ENCODE results near the gene POLA2.
A peak's percentile ranks its signal among the peaks of the same experiment; 100 is the strongest.
"Not testable (repeated sequence)": the region's sequence is repeated elsewhere in the genome, so short reads cannot be mapped to it uniquely, and the experiment has no call there.

Gene POLA2

DNA sequence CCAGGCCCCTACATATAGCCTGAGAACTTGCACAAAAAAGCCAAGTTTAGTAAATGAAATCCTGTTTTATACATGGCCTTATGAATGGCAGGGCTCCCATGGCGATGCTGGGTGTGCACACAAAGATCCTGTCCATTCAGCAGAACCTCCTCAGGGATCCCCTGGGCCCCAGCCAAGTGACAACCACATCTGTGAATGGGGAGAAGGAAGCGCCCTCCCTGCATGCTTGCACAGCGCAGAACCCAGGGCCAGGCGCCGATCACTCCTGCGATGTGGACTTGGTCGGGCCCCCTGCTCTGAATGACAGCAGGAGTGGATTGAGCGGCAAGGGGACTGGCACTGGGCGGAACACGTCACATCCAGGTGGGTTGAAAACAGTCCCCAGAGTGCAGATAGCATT, 48.5 kb downstream of the POLA2 start:
- DNase-seq = no peak

DNA sequence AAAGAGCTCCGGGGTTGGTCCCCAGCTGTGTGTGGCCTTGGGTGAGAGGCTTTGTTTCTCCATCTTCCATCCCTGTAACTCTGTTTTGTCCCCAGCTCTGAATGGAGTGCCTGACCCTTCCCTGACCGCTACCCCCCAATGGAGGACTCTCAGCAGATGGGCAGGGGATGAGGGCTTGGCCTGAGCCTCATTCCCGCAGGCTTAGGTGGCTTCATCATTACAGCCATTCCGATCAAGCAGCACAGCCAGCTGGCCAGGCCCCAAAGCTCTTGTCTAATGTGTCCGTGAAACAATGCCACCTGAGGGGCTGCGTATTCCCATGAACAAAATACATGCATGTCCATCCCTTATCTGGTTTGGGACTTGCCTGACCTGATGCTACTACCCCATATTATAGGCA, 49.0 kb downstream of the POLA2 start:
- no peak for DNase-seq

DNA sequence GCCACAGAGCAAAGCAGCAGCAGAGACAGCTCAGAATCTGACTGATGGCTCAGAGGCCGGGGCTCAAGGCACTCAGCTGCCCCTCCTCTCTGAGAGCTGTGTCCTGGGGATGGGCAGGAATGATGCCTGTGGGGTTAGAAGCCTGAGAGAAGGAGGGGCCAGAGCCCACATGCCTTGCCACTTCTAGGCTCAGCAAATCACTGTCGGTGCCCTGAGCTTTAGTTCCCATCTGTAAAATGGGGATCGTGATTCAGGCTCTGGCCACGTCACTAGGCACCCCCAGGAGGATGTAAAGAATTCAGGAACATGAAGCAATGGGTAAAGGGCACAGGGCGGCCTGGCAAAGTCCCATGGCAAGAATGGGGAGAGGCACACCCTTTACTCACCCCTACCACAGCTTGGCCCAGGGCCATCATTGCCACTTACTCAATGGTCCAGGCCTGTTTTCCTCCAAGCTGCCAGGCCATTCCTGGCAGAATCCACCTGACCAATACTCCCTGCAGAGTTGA, 49.5 kb downstream of the POLA2 start:
- no peak for DNase-seq

DNA sequence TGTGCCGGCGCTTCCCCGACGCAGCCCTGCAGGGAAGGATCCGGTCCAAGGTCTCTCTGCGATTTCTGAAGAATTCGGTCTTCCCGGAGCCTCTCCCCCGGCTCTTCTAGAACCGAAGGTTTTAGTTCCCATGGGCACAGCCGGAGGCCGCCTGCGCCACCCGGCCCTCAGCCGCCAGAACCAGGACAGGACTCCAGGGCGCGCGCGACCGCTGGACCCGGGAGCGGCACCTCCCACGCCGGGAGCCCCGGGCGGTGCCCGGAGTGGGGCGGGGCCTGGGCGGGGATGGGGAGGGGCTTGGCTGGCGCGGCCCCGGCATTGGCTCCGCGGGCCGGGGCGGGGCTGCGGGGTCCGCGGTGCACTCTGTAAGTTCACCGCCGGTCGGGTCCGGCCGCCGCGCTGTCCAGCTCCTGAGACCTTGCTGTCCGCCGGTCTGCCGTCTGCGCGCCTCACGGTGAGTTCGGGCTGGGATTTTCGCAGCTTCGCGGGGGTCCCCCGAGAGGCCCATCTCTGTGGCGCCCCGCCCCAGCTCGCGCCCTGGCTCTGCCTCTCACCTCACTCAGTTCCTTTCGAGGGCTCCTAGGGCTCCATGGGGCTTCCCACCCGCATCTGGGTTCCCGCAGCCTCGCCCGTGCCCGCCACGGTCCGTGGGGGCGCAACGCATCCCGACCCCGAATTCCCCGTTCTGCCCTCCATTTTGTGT, 52.9 kb downstream of the POLA2 start, which contains the start of gene CDC42EP2:
Gene CDC42EP2, plus strand, starts transcription at position 366 of the 703 bp plus-strand sequence. CDS start 6,033 bp downstream, outside the sequence.
- peak; percentile 44 to 81 for DNase-seq

DNA sequence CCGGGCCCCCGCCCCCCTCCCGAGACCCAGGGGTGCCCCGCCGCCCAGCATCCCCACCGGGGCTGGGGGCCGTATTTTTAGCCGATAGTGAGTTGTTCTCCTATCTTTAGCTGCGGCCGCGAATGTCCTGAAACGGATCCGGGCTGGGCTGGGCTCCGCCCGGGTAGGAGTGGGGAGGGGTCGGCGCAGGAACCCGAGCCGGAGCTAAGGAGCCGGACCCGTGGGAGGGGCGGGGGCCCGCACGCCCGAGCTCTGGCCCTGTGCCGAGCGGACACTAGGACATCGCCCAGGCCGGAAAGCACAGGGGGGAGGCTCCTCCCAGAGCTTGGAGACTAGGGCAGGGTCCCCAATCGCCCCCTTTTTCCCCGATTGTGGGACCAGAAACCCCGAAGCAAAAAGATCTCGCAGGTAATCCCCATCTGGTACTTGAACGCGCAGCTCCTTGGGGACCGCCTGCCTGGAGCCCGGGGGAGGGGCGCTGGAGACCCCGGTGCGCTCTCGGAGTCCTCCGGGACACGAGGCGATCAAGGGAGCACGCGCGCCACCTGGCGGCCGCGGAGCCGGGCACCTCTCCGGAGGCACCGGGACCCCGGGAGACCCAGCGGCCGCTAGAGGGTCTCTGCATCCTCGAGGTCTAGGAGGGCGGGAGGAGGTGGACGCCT, 53.6 kb downstream of the POLA2 start:
- DNase-seq = peak; percentile 74 to 80

DNA sequence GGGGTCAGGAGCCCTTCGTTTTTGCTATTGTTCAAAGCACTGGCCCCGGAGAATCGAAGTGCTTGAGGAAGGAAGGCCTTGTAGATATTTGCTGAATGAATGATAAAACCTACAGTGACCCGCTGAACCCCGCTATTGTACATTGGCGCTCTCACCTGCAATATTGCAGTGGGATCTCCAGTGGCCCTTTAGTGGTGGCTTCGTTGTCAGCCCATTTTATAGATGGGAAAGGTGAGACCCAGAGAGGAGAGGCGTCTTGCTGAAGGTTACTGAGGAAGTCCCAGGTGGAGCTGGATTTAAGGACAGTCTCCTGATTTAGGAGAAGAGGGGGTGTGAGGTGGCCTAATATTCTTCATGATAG, 54.1 kb downstream of the POLA2 start:
- DNase-seq = no peak

DNA sequence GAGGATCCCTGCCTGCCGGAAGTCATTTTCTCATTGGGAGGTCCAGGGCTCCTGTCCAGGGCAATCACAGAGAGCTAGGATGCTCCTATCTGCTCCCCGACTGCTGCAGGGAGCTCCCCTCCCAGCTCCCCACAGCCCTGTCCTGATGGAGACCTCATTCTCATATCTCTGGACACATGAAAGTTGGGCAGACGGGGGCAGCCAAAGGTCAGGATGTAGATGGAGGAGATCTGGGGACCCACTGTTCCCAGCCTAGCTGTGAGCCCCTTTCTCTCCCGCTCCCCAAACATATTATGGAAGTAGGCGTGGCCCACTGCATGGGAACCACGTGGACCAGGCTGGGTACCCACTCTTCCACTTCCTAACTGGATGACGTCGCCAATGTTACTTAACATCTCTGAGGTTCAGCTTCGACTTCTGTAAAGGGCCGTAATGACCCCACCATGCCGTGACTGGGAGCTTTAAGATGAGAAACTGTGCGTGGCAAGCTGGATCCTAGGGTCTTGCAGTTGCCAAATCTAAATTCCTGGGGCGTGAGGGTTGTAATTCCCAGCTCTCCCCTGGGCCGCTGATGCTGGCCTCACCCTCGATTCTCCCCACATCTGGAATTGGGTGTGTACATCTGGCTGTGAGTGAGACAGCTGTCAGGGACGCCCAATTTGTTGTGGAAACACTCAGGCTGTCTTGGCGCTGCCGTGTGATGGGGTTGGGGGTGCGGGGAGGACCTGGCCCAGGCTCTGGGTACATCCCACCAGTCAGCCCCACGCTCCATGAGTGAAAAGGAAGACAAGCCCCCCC, 54.7 kb downstream of the POLA2 start:
- no peak for DNase-seq

DNA sequence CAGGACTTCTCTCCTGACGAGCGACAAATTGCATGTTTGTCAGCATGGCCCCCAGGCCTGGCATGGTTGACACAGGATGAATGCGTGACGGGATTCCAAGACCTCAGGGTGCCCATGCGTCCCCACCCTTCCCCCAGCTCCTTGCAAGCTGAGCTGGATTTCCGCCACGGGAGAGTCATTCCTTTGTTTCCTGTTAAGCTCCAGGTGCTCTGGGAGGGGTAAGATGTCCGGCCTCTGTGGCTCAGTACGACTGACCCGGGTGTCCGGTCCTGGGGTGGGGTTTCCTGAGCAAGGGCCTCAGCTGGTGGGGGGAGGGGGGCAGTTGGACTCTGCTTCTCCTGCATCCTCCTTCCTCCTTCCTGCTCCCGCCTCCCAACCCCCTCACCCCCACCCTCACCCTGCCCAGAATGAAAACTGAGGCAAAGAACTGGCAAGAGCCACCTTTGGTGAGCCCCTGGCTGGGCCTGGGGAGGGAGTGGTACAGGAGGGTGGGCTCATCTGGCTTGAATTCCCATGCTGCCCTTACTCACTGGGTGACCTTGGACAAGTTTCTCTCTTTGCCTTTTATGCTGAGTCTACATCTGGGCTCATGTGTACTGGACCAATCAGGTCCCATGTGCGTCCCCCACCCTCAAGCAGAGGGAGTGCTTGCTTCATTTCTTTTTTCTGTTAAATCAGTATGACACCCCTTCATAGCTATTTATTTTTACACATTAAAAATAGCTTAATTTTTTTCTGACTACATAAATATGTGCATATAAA, 55.4 kb downstream of the POLA2 start:
- no peak for DNase-seq

DNA sequence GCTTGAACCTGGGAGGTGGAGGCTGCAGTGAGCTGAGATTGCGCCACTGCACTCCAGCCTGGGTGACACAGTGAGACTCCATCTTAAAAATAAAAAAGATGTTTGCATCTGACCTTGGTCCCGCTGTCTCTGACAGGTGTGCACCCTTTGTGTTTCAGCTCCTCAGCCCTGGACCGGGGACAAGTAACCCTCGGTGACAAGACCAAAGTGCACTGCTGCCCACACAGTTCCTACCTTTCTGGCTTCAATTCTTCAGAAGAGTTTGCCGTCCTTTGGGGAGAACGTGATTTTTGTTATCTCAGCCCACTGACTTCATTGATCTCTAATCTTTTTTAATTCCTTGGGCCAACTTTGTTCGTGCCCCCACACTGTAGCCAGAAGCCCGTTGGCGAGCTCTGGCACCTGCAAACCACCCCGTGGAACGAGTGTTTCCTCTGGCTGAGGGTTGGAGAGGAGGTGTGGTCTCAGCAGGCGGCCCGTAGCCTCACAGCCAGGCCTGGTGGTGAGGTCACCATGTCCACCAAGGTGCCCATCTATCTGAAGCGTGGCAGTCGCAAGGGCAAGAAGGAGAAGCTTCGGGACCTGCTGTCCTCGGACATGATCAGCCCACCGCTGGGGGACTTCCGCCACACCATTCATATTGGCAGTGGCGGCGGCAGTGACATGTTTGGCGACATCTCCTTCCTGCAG, 58.8 kb downstream of the POLA2 start:
- DNase-seq = no peak

DNA sequence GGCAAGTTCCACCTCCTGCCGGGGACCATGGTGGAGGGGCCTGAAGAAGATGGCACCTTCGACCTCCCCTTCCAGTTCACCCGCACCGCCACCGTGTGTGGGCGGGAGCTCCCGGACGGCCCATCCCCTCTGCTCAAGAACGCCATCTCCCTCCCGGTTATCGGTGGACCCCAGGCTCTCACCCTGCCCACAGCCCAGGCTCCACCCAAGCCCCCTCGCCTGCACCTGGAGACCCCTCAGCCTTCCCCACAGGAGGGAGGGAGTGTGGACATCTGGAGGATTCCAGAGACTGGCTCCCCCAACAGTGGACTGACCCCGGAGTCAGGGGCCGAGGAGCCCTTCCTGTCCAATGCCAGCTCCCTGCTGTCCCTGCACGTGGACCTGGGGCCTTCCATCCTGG, 59.3 kb downstream of the POLA2 start:
- no peak for DNase-seq

DNA sequence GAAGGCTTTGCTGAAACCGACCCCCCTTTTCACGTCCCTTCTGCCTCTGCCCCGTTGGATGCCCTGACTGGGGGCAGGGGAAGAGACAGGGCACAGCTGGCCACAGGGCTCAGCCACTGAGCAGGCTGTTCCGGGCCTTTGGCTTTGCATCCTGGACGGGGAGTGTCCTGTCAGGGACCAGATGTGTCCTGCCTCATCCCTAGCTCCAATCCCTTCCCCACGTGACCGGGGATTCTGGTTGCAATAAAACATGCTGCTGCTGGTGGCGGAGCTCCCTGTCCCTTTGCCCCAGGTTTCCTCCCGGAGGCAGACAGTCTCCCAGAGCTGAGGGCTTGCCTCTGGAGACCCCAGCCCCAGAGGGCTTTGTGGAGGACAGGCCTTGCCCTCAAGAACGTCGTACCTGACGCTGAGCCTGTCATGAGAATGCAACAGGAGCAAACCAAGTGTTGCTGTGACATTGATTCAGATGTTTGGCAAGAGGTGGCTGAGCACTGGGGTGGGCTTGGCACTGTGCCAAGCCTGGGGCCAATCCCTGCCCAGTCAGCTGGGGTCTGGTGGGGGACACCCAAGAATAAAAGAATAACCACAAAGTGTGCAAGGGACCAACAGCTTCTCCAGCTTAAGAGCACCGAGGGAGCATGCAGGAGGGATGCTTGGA, 60.2 kb downstream of the POLA2 start:
- DNase-seq = no peak

DNA sequence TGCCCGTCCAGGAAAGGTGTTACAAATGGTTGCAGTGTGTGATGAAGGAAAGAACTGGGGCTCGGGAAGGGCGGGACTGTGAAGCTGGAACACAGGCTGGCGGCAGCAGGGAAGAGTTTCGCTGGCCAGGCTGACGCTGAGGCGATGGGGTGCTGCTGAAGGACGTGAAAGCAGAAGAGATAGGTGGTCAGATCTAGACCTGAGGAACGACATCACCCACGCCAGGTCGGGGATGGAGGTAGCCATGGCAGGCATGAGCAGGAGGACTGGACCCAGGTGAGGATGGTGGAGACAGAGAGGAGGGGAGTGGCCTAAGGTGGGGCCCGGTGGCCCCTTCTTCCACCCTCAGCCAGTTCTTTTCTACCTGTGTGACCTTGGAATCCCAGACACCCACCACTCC, 62.1 kb downstream of the POLA2 start:
- DNase-seq = no peak

DNA sequence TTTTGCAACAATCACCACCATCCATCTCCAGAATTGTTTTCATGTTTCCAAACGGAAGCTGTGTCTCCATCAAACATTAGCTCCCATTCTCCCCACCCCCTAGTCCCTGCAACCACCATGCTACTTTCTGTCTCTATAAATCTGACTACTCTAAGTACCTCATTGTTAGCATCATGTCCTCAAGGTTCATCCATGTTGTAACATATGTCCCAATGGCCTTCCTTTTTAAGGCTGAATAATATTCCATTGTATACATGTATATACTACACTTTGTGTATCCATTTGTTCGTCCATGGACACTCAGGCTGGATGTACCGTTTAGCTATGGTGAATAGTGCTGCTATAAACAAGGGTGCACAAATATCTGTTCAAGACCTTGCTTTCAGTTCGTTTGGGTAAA, 63.7 kb downstream of the POLA2 start:
- DNase-seq = no peak

DNA sequence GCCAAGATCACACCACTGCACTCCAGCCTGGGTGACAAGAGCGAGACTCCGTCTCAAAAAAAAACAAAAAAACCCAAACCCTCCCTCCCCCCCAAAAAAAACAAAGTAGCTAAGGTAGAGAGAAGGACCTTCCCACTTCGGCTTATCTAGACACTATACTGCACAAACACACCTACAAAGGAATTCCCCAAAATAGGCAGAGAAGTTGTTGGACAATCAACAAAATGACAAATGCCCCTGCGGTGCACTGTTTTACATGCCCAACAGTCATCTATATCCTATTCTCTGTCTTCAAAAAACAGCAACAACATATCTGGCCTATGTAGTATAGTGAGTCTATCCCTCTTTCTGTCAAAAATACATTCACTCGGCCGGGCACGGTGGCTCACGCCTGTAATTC, 65.3 kb downstream of the POLA2 start:
- DNase-seq = no peak

DNA sequence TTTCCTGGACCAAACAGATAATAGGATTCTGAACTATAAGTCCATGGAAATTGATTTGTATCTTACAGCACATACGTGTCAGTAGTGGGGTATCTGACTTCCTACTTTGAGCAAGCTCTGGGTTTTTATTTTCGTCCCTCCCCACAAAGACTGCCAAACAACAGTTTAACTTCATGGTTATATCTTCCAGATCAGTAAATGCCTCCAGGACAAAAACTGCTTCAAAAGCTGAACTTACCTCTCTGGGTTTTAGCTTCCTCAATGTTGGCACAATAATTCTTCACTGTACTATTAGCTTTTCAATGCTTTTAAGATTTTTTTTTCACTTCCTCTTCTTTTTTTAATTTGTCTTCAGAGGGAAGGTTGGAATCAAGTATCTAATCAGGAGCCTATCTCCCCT, 67.7 kb downstream of the POLA2 start:
- no peak for DNase-seq

DNA sequence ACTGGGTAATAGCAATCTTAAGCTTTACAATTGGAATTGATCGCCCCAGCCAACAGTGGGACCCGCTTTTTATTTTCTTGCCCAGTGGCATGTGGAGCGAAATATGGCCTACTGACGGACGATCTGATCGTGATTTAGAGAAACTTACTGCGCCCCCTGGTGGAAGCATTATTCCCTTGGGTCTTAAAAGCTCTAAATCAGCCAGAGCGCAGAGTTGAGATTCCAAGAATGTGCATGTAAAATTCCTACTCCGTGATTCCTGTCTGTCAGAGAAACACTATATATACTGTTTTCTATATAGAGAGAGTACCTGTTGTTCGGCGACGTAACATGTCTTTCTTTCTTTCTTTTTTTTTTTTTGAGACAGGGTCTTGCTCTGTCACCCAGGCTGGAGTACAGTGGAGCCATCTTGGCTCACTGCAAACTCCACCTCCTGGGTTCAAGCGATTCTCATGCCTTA, 68.2 kb downstream of the POLA2 start:
- peak; percentile 58 to 89 for DNase-seq

DNA sequence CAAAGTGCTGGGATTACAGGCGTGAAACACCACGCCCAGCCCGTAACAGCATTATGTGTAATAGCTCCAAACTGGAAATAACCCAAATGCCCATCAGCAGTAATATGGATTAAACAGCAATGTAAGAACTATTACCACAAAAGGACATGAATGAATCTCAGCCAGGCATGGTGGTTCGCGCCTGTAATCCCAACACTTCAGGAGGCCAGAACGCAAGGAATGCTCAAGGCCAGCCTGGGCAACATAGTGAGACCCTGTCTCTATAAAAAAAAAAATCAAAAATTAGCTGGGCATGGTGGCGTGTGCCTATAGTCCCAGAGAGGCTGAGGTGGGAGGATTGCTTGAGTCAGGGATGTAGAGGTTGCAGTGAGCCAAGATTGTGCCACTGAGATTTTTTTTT, 68.8 kb downstream of the POLA2 start:
- no peak for DNase-seq

DNA sequence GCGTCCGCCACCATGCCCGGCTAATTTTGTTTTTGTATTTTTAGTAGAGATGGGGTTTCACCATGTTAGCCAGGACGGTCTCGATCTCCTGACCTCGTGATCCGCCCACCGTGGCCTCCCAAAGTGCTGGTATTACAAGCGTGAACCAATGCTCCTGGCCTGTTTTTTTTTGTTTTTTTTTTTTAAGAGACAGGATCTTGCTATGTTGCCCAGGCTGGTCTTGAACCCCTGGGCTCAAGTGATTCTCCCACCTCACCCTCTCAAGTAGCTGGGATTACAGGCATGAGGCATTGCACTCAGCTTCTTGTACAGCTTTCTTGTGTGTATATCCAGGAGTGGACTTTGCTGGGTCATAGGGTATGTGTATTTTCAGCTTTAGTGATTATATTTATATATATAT, 70.8 kb downstream of the POLA2 start:
- DNase-seq = not testable (repeated sequence)

DNA sequence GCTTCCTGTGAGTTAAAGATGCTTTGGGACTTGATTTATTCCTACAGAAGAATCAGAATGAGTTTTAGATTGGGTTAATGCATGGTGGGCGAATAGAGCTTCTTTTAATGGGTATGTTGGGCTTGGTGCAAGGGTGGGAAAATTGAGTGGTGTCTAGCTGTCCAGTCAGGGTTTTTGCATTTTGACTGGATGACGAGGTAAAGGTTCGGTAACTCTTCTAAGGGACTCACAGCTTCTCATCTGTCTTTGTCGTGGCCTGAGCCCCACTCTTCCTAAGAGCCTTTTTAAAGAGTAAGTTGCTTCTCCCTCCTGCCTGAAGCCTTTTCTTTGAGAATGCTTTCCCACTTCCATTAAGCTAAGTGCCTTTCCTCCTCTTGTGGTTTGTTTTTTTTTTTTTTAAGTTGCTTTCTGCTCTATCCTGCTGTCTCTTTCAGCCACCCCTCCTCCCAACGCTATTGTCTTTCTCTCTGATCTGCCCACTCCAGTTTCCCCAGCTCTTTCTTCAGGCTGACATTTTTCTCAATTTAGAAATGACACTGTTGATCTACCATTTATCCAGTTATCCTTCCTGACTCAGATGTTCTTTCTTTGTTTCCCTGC, 73.0 kb downstream of the POLA2 start:
- DNase-seq = no peak

DNA sequence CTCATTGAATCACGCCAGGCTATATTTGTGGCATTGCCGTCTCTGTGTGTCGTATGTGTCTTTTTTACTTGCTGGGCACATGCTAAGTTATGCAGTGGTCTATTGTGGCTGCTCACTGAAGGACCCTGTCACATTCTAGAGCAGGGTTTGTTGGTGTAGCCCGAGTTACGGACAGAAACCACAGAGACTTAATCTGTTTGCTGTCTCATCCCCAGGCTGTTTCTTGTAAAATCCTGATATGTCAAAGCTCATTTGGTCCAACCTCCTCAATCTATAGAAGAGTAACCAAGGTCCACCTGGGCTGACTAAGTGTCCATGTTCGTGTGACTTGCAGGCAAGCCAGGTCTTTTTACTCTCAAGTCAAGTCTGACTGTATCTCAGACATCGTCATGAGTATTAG, 76.9 kb downstream of the POLA2 start:
- no peak for DNase-seq

DNA sequence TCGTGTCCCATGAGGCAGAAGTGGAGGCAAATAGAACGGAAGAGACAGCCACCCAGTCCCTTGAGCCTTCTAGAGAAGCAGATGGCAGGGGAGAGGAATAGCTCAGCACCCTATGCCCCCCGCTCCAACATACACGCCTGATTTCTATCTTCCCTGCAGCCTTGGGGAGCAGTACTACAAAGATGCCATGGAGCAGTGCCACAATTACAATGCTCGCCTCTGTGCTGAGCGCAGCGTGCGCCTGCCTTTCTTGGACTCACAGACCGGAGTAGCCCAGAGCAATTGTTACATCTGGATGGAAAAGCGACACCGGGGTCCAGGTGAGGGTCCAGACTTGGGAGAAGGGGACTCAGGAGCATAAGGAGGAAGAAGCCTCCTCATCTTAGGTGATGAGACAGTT, 78.5 kb downstream of the POLA2 start:
- DNase-seq = no peak
